A549 (cell line): Measurements from ENCODE around the gene DNAJC15.

ENCODE experiments used
- CEBPB ChIP-seq, 2 experiments: fragments of >200 bp in 1 of 2; sonication (Bioruptor Twin) in 1 of 2; formaldehyde crosslinking in 1 of 2; IDR thresholded peaks; 2 replicates each; pipeline ENCODE4 v1.6.1; 2012 to 2016
- RCOR1 ChIP-seq: fragments of 150-350 bp; IDR thresholded peaks from 2 replicates; pipeline ENCODE4 v1.6.1; 2014; ENCODE audit warnings: antibody characterized with exemption, low read length, low read depth
- TF ChIP-seq, protein P1 (sequence below): fragments of >200 bp; sonication (Bioruptor Twin); formaldehyde crosslinking; IDR thresholded peaks from 3 replicates; pipeline ENCODE4 v1.5.1; 2016

DNA sequence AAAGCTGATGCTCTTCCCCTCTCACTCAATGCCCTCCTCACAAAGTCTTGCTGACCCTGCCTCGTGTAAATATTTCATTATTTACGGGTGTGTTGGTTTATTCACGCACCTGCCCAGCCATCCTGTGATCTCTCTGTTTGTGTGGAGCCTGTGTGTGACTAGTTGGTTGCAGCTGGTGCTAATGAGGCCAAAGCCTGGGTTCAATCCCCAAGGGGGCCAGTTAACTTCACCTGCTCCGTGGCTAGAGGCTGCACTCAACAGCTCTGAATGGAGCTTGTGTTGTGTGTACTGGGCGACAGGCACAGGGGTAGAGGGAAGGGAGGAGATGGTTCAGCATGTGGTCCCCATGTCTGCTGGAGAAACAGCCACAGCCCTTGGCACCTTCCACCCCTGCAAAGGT lies 109.5 kb downstream of the DNAJC15 start:
- TF ChIP-seq RCOR1, result no peak
- no peak for TF ChIP-seq CEBPB (IDR thresholded peaks at IDR 0.05)
- TF ChIP-seq, protein P1, sequence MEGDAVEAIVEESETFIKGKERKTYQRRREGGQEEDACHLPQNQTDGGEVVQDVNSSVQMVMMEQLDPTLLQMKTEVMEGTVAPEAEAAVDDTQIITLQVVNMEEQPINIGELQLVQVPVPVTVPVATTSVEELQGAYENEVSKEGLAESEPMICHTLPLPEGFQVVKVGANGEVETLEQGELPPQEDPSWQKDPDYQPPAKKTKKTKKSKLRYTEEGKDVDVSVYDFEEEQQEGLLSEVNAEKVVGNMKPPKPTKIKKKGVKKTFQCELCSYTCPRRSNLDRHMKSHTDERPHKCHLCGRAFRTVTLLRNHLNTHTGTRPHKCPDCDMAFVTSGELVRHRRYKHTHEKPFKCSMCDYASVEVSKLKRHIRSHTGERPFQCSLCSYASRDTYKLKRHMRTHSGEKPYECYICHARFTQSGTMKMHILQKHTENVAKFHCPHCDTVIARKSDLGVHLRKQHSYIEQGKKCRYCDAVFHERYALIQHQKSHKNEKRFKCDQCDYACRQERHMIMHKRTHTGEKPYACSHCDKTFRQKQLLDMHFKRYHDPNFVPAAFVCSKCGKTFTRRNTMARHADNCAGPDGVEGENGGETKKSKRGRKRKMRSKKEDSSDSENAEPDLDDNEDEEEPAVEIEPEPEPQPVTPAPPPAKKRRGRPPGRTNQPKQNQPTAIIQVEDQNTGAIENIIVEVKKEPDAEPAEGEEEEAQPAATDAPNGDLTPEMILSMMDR, result no peak
